CD14-positive monocyte (primary cell): ENCODE results near the gene FGD4. TPM values are rescaled to one million over a fixed set of nuclear protein-coding genes. Genes with fewer than 3 reads are reported as not detected.

Source experiments
- DNase-seq, 3 donors: peaks; one replicate each; pipeline ENCODE4 v3.0.0-alpha.2; 2011 to 2022
- H2AFZ ChIP-seq: 2 replicates; pipeline ENCODE4 v1.6.0; 2012; ENCODE audit warnings: mild to moderate bottlenecking, low read depth, low read length, inconsistent platforms; ENCODE audit not compliant: insufficient read depth, poor library complexity, severe bottlenecking
- H3K27ac ChIP-seq, 2 donors: 1 replicate in 1 of 2; 2 replicates in 1 of 2; pipeline ENCODE4 v1.5.1; 2012 to 2013; ENCODE audit warnings: low read length in 2 of 2, control low read depth in 1 of 2, inconsistent platforms in 1 of 2, low read depth in 1 of 2, mild to moderate bottlenecking in 1 of 2
- H3K27me3 ChIP-seq, 2 donors: one replicate each; pipeline versions ENCODE4 v1.6.0 to v1.6.1; 2011 to 2013; ENCODE audit warnings: low read length in 2 of 2; ENCODE audit not compliant: control insufficient read depth in 2 of 2, insufficient read depth in 2 of 2
- H3K36me3 ChIP-seq, 2 donors: replicated peaks in 1 of 2; 1 replicate in 1 of 2; 2 replicates in 1 of 2; pipeline versions ENCODE4 v1.5.1 to v1.6.1; 2012 to 2013; ENCODE audit warnings: low read length in 2 of 2, control low read depth in 1 of 2, inconsistent platforms in 1 of 2, mild to moderate bottlenecking in 1 of 2; ENCODE audit not compliant: insufficient read depth in 2 of 2, control insufficient read depth in 1 of 2
- H3K4me1 ChIP-seq, 2 donors: 1 replicate in 1 of 2; 2 replicates in 1 of 2; pipeline versions ENCODE4 v1.5.1 to v1.6.1; 2012 to 2013; ENCODE audit warnings: low read length in 2 of 2, control low read depth in 1 of 2, inconsistent platforms in 1 of 2, mild to moderate bottlenecking in 1 of 2, moderate library complexity in 1 of 2; ENCODE audit not compliant: insufficient read depth in 2 of 2, control insufficient read depth in 1 of 2
- H3K4me2 ChIP-seq: replicated peaks from 2 replicates; pipeline ENCODE3; 2012; ENCODE audit warnings: low read length, moderate library complexity, mild to moderate bottlenecking; ENCODE audit not compliant: poor library complexity, severe bottlenecking; ENCODE audit errors: extremely low read depth
- H3K4me3 ChIP-seq, 3 experiments: fragments of 200-600 bp in 1 of 3; sonication (generic) in 1 of 3; replicated peaks in 1 of 3; 1 replicate in 2 of 3; 2 replicates in 1 of 3; pipeline ENCODE4 v1.5.1; 2011 to 2013; ENCODE audit warnings: low read length in 3 of 3, mild to moderate bottlenecking in 3 of 3, control low read depth in 2 of 3, low read depth in 2 of 3, inconsistent platforms in 1 of 3, moderate library complexity in 1 of 3
- H3K79me2 ChIP-seq: 2 replicates; pipeline ENCODE4 v1.6.0; 2012; ENCODE audit warnings: mild to moderate bottlenecking, control low read depth, inconsistent platforms, low read length, moderate library complexity; ENCODE audit not compliant: insufficient read depth
- H3K9ac ChIP-seq: 2 replicates; pipeline ENCODE4 v1.6.0; 2017; ENCODE audit warnings: low read length, mild to moderate bottlenecking; ENCODE audit not compliant: insufficient read depth, poor library complexity, severe bottlenecking
- H3K9me3 ChIP-seq, 2 donors: replicated peaks in 1 of 2; 1 replicate in 1 of 2; 2 replicates in 1 of 2; pipeline versions ENCODE4 v1.5.1 to v1.6.1; 2012 to 2013; ENCODE audit warnings: low read length in 2 of 2, control low read depth in 1 of 2; ENCODE audit not compliant: control insufficient read depth in 1 of 2, insufficient read depth in 1 of 2
- H4K20me1 ChIP-seq: 2 replicates; pipeline ENCODE4 v1.6.0; 2012; ENCODE audit warnings: mild to moderate bottlenecking, low read length, control low read depth, moderate library complexity; ENCODE audit not compliant: insufficient read depth
- H3K27ac Mint-ChIP-seq, 7 donors: one replicate each; pipeline ENCODE4 v1.8.0; 2020; ENCODE audit warnings: mild to moderate bottlenecking in 7 of 7, mixed read lengths in 7 of 7, moderate library complexity in 6 of 7, inconsistent platforms in 2 of 7
- H3K27me3 Mint-ChIP-seq, 3 donors: one replicate each; pipeline ENCODE4 v1.8.0; 2021 to 2022; ENCODE audit warnings: low read depth in 3 of 3, mild to moderate bottlenecking in 3 of 3, mixed read lengths in 3 of 3, moderate library complexity in 3 of 3, inconsistent platforms in 1 of 3
- H3K36me3 Mint-ChIP-seq, 2 donors: one replicate each; pipeline ENCODE4 v1.8.0; 2020; ENCODE audit warnings: mixed read lengths in 2 of 2, inconsistent platforms in 1 of 2, mild to moderate bottlenecking in 1 of 2
- H3K4me1 Mint-ChIP-seq: one replicate; pipeline ENCODE4 v1.8.0; 2020; ENCODE audit warnings: mild to moderate bottlenecking, mixed read lengths
- H3K4me3 Mint-ChIP-seq, 2 donors: one replicate each; pipeline ENCODE4 v1.8.0; 2020; ENCODE audit warnings: mild to moderate bottlenecking in 2 of 2, mixed read lengths in 2 of 2, moderate library complexity in 1 of 2
- H3K9me3 Mint-ChIP-seq, 7 donors: one replicate each; pipeline ENCODE4 v1.8.0; 2020 to 2022; ENCODE audit warnings: mixed read lengths in 7 of 7, mild to moderate bottlenecking in 6 of 7, moderate library complexity in 6 of 7, inconsistent platforms in 2 of 7
- CTCF ChIP-seq: fragments of 200-600 bp; IDR thresholded peaks from one replicate; pipeline ENCODE4 v1.8.0; 2022; ENCODE audit warnings: antibody characterized with exemption, mild to moderate bottlenecking
- WGBS: methylation state at CpG from one replicate; pipeline ENCODE4 v1.1.5; 2013; ENCODE audit warnings: missing lambda C conversion rate; ENCODE audit not compliant: insufficient coverage; 5-methylcytosine and 5-hydroxymethylcytosine counted together
- intact Hi-C, 2 donors: fragments of 100-400 bp; cut with micrococcal nuclease; formaldehyde crosslinking; loops; one replicate each; pipeline versions ENCODE4 v1.15.0 to v1.15.1; 2023
- polyA plus RNA-seq, 3 donors: library from polyadenylated mRNA; depleted of rRNA in 1 of 3; unstranded in 2 of 3; stranded (reverse) in 1 of 3; fragments of 300-500 nt in 2 of 3; fragments of >200 nt in 1 of 3; fragmentation: Illumina TruSeq in 2 of 3; gene quantifications; 1 replicate in 2 of 3; 2 replicates in 1 of 3; pipeline ENCODE4 v1.2.3, GENCODE V29; 2012 to 2021

Gene FGD4
- polyA plus RNA-seq, 3 donors: 5.3 to 34.4 (median 6.0) TPM

GRCh38 chr12:32466986-32467711 is 67.8 kb downstream of the FGD4 start:
- Histone ChIP-seq H3K4me2 (no peak overlapping the region), H3K9ac (no peak overlapping the region), H3K27ac (no peak overlapping the region), H3K36me3 (no peaks in the 10 kb centered on the region), H3K4me1 (peaks cover 0 to 3% of the 10 kb centered on the region in 2 donors), H3K27me3 (no peaks in the 10 kb centered on the region), H4K20me1 (no peaks in the 10 kb centered on the region), H3K4me3 (no peak overlapping the region), H2AFZ (no peak overlapping the region), H3K9me3 (no peaks in the 10 kb centered on the region), H3K79me2 (no peaks in the 10 kb centered on the region)
- WGBS: no CpG with 5 or more reads among the region's 2 CpGs
- H3K4me3 Mint-ChIP-seq: no peak overlapping the region
- intact Hi-C loops: no loop called here
- H3K9me3 Mint-ChIP-seq: peaks cover 0 to 2% (median 0%) of the 10 kb centered on the region in 7 donors
- DNase-seq: no peak
- H3K4me1 Mint-ChIP-seq: peaks cover 13% of the 10 kb centered on the region
- no peak overlapping the region for H3K27ac Mint-ChIP-seq
- H3K36me3 Mint-ChIP-seq: peaks cover 2 to 5% of the 10 kb centered on the region in 2 donors
- no peak for TF ChIP-seq CTCF
- H3K27me3 Mint-ChIP-seq: no peaks in the 10 kb centered on the region

- Mint-ChIP-seq H3K27me3 (no peaks in the 10 kb centered on the region), H3K4me1 (peaks cover 13% of the 10 kb centered on the region), H3K27ac (peak overlapping the region in 3 of 7 donors; percentile 5 to 28 (median 26)), H3K4me3 (no peak overlapping the region), H3K36me3 (peaks cover 3 to 6% of the 10 kb centered on the region in 2 donors), H3K9me3 (peaks cover 0 to 3% (median 0%) of the 10 kb centered on the region in 7 donors)
- TF ChIP-seq CTCF: no peak
- H4K20me1 ChIP-seq: no peaks in the 10 kb centered on the region
- peak overlapping the region; percentile 40 for H2AFZ ChIP-seq
- H3K27ac ChIP-seq: no peak overlapping the region
- H3K9me3 ChIP-seq: no peaks in the 10 kb centered on the region
- no peak overlapping the region for H3K4me2 ChIP-seq
- intact Hi-C loops: no loop called here
- H3K9ac ChIP-seq: no peak overlapping the region
- no peaks in the 10 kb centered on the region for H3K79me2 ChIP-seq
- 24% methylated on average over 6 of the region's 10 CpGs for WGBS
- H3K4me1 ChIP-seq: peaks cover 0 to 3% of the 10 kb centered on the region in 2 donors
- no peak overlapping the region for H3K4me3 ChIP-seq
- H3K36me3 ChIP-seq: no peaks in the 10 kb centered on the region
- DNase-seq: no peak
- no peaks in the 10 kb centered on the region for H3K27me3 ChIP-seq
Observed at GRCh38 chr12:32467959-32468863, 68.9 kb downstream of the FGD4 start.
